ENCODE results near the gene KLK3.
"Not testable (repeated sequence)": the region's sequence is repeated elsewhere in the genome, so short reads cannot be mapped to it uniquely, and the experiment has no call there.

The KLK3 gene

GRCh38 chr19:50870417-50871089 lies 15.8 kb downstream of the KLK3 start:
- no peak for DNase-seq

- DNase-seq, result no peak
Observed at GRCh38 chr19:50873056-50873455, 18.3 kb downstream of the KLK3 start, which contains the start of gene KLK2. Gene KLK2, plus strand, starts transcription at chr19:50873439. Its CDS starts 35 bp downstream, at chr19:50873474.

- no peak for DNase-seq
Observed at GRCh38 chr19:50874211-50874610, 19.5 kb downstream of the KLK3 start.

GRCh38 chr19:50875795-50876422 lies 21.2 kb downstream of the KLK3 start:
- no peak for DNase-seq

- no peak for DNase-seq
Observed at GRCh38 chr19:50876456-50876855, 21.7 kb downstream of the KLK3 start.

GRCh38 chr19:50877338-50877737 lies 22.6 kb downstream of the KLK3 start:
- no peak for DNase-seq

- no peak for DNase-seq
Observed at GRCh38 chr19:50878851-50879250, 24.1 kb downstream of the KLK3 start.

GRCh38 chr19:50880241-50880640 lies 25.5 kb downstream of the KLK3 start:
- no peak for DNase-seq

GRCh38 chr19:50882188-50882587 lies 27.5 kb downstream of the KLK3 start:
- no peak for DNase-seq

- no peak for DNase-seq
Observed at GRCh38 chr19:50889638-50890037, 34.9 kb downstream of the KLK3 start.

GRCh38 chr19:50890422-50891252 lies 35.9 kb downstream of the KLK3 start:
- no peak for DNase-seq

- no peak for DNase-seq
Observed at GRCh38 chr19:50891253-50891625, 36.5 kb downstream of the KLK3 start.

GRCh38 chr19:50893047-50893736 lies 38.5 kb downstream of the KLK3 start:
- no peak for DNase-seq

GRCh38 chr19:50894478-50895356 lies 40.0 kb downstream of the KLK3 start:
- DNase-seq, result no peak

GRCh38 chr19:50896089-50896590 lies 41.4 kb downstream of the KLK3 start:
- not testable (repeated sequence) for DNase-seq

GRCh38 chr19:50896591-50897190 lies 42.0 kb downstream of the KLK3 start:
- DNase-seq, result peak; percentile 72 to 87

GRCh38 chr19:50897191-50897607 lies 42.5 kb downstream of the KLK3 start:
- no peak for DNase-seq

- no peak for DNase-seq
Observed at GRCh38 chr19:50897612-50898011, 42.9 kb downstream of the KLK3 start.

GRCh38 chr19:50898018-50898417 lies 43.3 kb downstream of the KLK3 start:
- no peak for DNase-seq

- DNase-seq, result no peak
Observed at GRCh38 chr19:50899569-50899968, 44.9 kb downstream of the KLK3 start.

GRCh38 chr19:50902640-50903039 lies 47.9 kb downstream of the KLK3 start:
- no peak for DNase-seq

All from inflammatory macrophage (primary cell).